ENCODE data around the gene PGC. TPM values are rescaled to one million over a fixed set of nuclear protein-coding genes. Genes with fewer than 3 reads are reported as not detected.

Gene PGC
- total and polyA plus RNA-seq, 9 of the 15 experiments (the other 6 are each of a cell fraction or from before 2014, with no cell fraction given), result 0.17 to 0.40 TPM; not detected in 7

- TF ChIP-seq TAF15 (IDR thresholded peaks at IDR 0.05; ENCODE audit: low read depth, low read length), result no peak
- TF ChIP-seq POLR3A (IDR thresholded peaks at IDR 0.05; ENCODE audit: borderline replicate concordance, extremely low read depth, insufficient read depth, insufficient read length), result no peak
- TF ChIP-seq KDM1A (IDR thresholded peaks at IDR 0.05), result no peak; a peak in 1 of 4 replicates
- TF ChIP-seq E2F3 (CRISPR knock-in tag; IDR thresholded peaks at IDR 0.05), result 0 out of 2 replicates have a peak, but pooled peaks have one; percentile 13
- TF ChIP-seq ZNF212 (CRISPR knock-in tag; IDR thresholded peaks at IDR 0.05), result no peak
- peak; percentile 65; the same call in 1 of the 2 replicates for TF ChIP-seq TFAP4 (CRISPR knock-in tag; IDR thresholded peaks at IDR 0.05; ENCODE audit: borderline replicate concordance)
- TF ChIP-seq SMARCA4 (IDR thresholded peaks at IDR 0.05), result peak; percentile 35; the same call in 1 of the 2 replicates
- TF ChIP-seq HDAC2 (IDR thresholded peaks at IDR 0.05), result peak; percentile 44; the same call in 1 of the 2 replicates
- TF ChIP-seq TOE1 (IDR thresholded peaks at IDR 0.05; ENCODE audit: borderline replicate concordance), result peak; percentile 30; the same call in 1 of the 2 replicates
- TF ChIP-seq TOE1 (CRISPR knock-in tag; IDR thresholded peaks at IDR 0.05; ENCODE audit: borderline replicate concordance, low read depth), result no peak
- TF ChIP-seq TAF7 (tag; IDR thresholded peaks at IDR 0.05), result no peak
- no peak for TF ChIP-seq NFE2L1 (tag; IDR thresholded peaks at IDR 0.05; ENCODE audit: borderline replicate concordance, low read depth)
- no peak for TF ChIP-seq YBX1 (IDR thresholded peaks at IDR 0.05)
- 0 out of 2 replicates have a peak, but pooled peaks have one; percentile 42 for TF ChIP-seq MYC (IDR thresholded peaks at IDR 0.05; ENCODE audit: low read depth, low read length)
- no peak for TF ChIP-seq MYC (CRISPR knock-in tag; IDR thresholded peaks at IDR 0.05; ENCODE audit: borderline replicate concordance, low read depth)
- TF ChIP-seq SMARCA5 (IDR thresholded peaks at IDR 0.05), result 0 out of 2 replicates have a peak, but pooled peaks have one; percentile 62
- TF ChIP-seq FOXA3 (CRISPR knock-in tag; conservative IDR thresholded peaks at IDR 0.05 in 1 of 2, IDR thresholded peaks at IDR 0.05 in 1 of 2), result no peak
- 0 out of 2 replicates have a peak, but pooled peaks have one; percentile 31 for TF ChIP-seq ZBTB17 (CRISPR knock-in tag; IDR thresholded peaks at IDR 0.05)
- no peak for TF ChIP-seq IFI16 (CRISPR knock-in tag; IDR thresholded peaks at IDR 0.05)
- TF ChIP-seq CTBP1 (IDR thresholded peaks at IDR 0.05; ENCODE audit: borderline replicate concordance), result peak; percentile 68
- TF ChIP-seq ADNP (tag; IDR thresholded peaks at IDR 0.05), result no peak
- TF ChIP-seq CXXC5 (CRISPR knock-in tag; IDR thresholded peaks at IDR 0.05), result peak; percentile 10; the same call in 1 of the 2 replicates
- TF ChIP-seq ZNF232 (CRISPR knock-in tag; IDR thresholded peaks at IDR 0.05), result no peak
These were observed 33.6 kb upstream of the PGC start, which contains the start of gene PRICKLE4 (continued) for GRCh38 chr6:41780551-41781365.
